ENCODE data around the gene CEACAM7.

DNA sequence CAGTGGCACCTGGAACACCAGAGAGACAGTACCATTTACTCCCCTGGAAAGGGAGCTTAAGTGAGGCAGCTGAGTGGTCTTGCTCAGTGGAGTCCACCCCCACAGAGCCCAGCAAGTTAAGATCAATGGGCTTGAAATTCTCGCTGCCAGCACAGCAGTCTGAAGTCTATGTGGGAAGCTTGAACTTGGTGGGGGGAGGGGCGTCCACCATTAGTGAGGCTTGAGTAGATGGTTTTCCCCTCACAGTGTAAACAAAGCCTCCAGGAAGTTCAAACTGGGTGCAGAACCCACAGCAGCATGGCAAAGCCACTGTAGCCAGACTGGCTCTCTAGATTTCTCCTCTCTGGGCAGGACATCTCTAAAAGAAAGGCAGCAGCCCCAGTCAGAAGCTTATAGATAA lies 30.9 kb downstream of the CEACAM7 start:
- TF ChIP-seq POLR2A (IDR thresholded peaks at IDR 0.05; ENCODE audit: low read depth, low read length): no peak
- TF ChIP-seq POLR2AphosphoS5 (IDR thresholded peaks at IDR 0.05; ENCODE audit: low read depth, low read length): no peak

Data from GM12891 (cell line).